Right lobe of liver (tissue), 4 donors: Measurements from ENCODE around the gene FGF21.
"Not testable (repeated sequence)": the region's sequence is repeated elsewhere in the genome, so short reads cannot be mapped to it uniquely, and the experiment has no call there.

Source experiments
- CTCF ChIP-seq, 4 donors: fragments of 200-600 bp in 3 of 4; fragments of 450-650 bp in 1 of 4; IDR thresholded peaks; one replicate each; pipeline versions ENCODE4 v1.5.1 to v1.8.0; 2016 to 2022; ENCODE audit warnings: antibody characterized with exemption in 4 of 4, mild to moderate bottlenecking in 2 of 4
- POLR2A ChIP-seq: fragments of 450-650 bp; IDR thresholded peaks from one replicate; pipeline ENCODE4 v1.6.1; 2017; ENCODE audit warnings: antibody characterized with exemption, mild to moderate bottlenecking
- donor health status: DM: no; HTN: no; CAD: no.
- donor health status: DM: no; HTN: no; CAD: no.
- donor health status: DM: no; HTN: yes; CAD: no.

- TF ChIP-seq CTCF (IDR thresholded peaks at IDR 0.05); POLR2A: not testable (repeated sequence)
Observed at GRCh38 chr19:48787331-48787730, 32.0 kb downstream of the FGF21 start.
